HepG2 (cell line): ENCODE data around the gene BTBD7. TPM values are rescaled to one million over a fixed set of nuclear protein-coding genes. Genes with fewer than 3 reads are reported as not detected.
A peak's percentile ranks its signal among the peaks of the same experiment; 100 is the strongest.

Source experiments
- BRF2 ChIP-seq: sonication (generic); formaldehyde crosslinking; IDR thresholded peaks from 2 replicates; pipeline ENCODE4 v1.8.1; 2022; ENCODE audit warnings: mild to moderate bottlenecking, missing genetic modification reagents
- CREM ChIP-seq, 2 experiments: sonication (generic) in 1 of 2; formaldehyde crosslinking in 1 of 2; IDR thresholded peaks; 2 replicates each; pipeline versions ENCODE4 v1.4.0 to v1.6.1; 2016 to 2020; ENCODE audit warnings: antibody characterized with exemption in 1 of 2, mild to moderate bottlenecking in 1 of 2, missing genetic modification reagents in 1 of 2
- DBP ChIP-seq: sonication (generic); formaldehyde crosslinking; IDR thresholded peaks from 2 replicates; pipeline ENCODE4 v1.4.0; 2020; ENCODE audit warnings: missing genetic modification reagents; ENCODE audit errors: not compliant biosample characterization
- IKZF5 ChIP-seq: IDR thresholded peaks from 2 replicates; pipeline ENCODE4 v1.6.1; 2018; ENCODE audit warnings: missing genetic modification reagents, mild to moderate bottlenecking, missing compliant biosample characterization
- KMT2B ChIP-seq: IDR thresholded peaks from 2 replicates; pipeline ENCODE4 v1.6.1; 2016; ENCODE audit warnings: missing genetic modification reagents, missing compliant biosample characterization
- LCORL ChIP-seq, 2 experiments: fragments of 450-650 bp in 1 of 2; sonication (generic) in 1 of 2; formaldehyde crosslinking in 1 of 2; IDR thresholded peaks; 2 replicates each; pipeline versions ENCODE4 v1.5.0 to v1.6.1; 2017 to 2020; ENCODE audit warnings: antibody characterized with exemption in 1 of 2, missing genetic modification reagents in 1 of 2
- NFAT5 ChIP-seq: sonication (generic); formaldehyde crosslinking; IDR thresholded peaks from 2 replicates; pipeline ENCODE4 v1.4.0; 2020; ENCODE audit warnings: missing genetic modification reagents
- POLR2AphosphoS5 ChIP-seq: IDR thresholded peaks from 2 replicates; pipeline ENCODE4 v1.6.1; 2012; ENCODE audit warnings: low read depth, low read length
- SKI ChIP-seq: fragments of 450-650 bp; IDR thresholded peaks from one replicate; pipeline ENCODE4 v1.6.1; 2018; ENCODE audit warnings: mild to moderate bottlenecking; ENCODE audit not compliant: partially characterized antibody
- TAF1 ChIP-seq: sonication (generic); formaldehyde crosslinking; IDR thresholded peaks from 2 replicates; pipeline ENCODE4 v1.4.0; 2020; ENCODE audit warnings: missing genetic modification reagents
- ZBTB2 ChIP-seq: sonication (generic); formaldehyde crosslinking; IDR thresholded peaks from 2 replicates; pipeline ENCODE4 v1.8.0; 2022; ENCODE audit warnings: low read depth, missing genetic modification reagents
- ZFX ChIP-seq: sonication (generic); formaldehyde crosslinking; IDR thresholded peaks from 2 replicates; pipeline ENCODE4 v1.4.0; 2020; ENCODE audit warnings: mild to moderate bottlenecking, low read depth, missing genetic modification reagents, moderate library complexity
- ZNF160 ChIP-seq: sonication (generic); formaldehyde crosslinking; IDR thresholded peaks from 2 replicates; pipeline ENCODE4 v1.8.0; 2022; ENCODE audit warnings: mild to moderate bottlenecking, inconsistent platforms, missing genetic modification reagents
- ZNF350 ChIP-seq: sonication (generic); formaldehyde crosslinking; IDR thresholded peaks from 2 replicates; pipeline ENCODE4 v1.4.0; 2020; ENCODE audit warnings: mild to moderate bottlenecking, low read depth, missing genetic modification reagents, borderline replicate concordance
- ZNF556 ChIP-seq: sonication (generic); formaldehyde crosslinking; IDR thresholded peaks from 2 replicates; pipeline ENCODE4 v1.4.0; 2020; ENCODE audit warnings: mild to moderate bottlenecking, missing genetic modification reagents, borderline replicate concordance
- ZNF563 ChIP-seq: sonication (generic); formaldehyde crosslinking; IDR thresholded peaks from 2 replicates; pipeline ENCODE4 v1.8.0; 2022; ENCODE audit warnings: mild to moderate bottlenecking, moderate library complexity, missing genetic modification reagents
- ZNF777 ChIP-seq: sonication (generic); formaldehyde crosslinking; IDR thresholded peaks from 2 replicates; pipeline ENCODE4 v1.4.0; 2020; ENCODE audit warnings: missing genetic modification reagents
- ZSCAN12 ChIP-seq: sonication (generic); formaldehyde crosslinking; IDR thresholded peaks from 2 replicates; pipeline ENCODE4 v1.9.0; 2021; ENCODE audit warnings: mild to moderate bottlenecking, missing genetic modification reagents
- polyA plus RNA-seq, 8 experiments: library from polyadenylated mRNA; depleted of rRNA in 3 of 8; stranded (reverse) in 7 of 8; unstranded in 1 of 8; fragments of >200 nt; fragmentation: Illumina TruSeq in 4 of 8; extraction: Trizol in 4 of 8; gene quantifications; 2 replicates each; pipeline versions ENCODE4 v1.2.1 to v1.2.3, GENCODE V29; 2011 to 2016; ENCODE audit warnings: low read depth in 4 of 8, missing spikeins in 1 of 8, mixed read lengths in 1 of 8; ENCODE audit not compliant: insufficient read depth in 1 of 8
- total RNA-seq, 5 experiments: library from RNA; depleted of rRNA; stranded (reverse); fragments of >200 nt; fragmentation: Illumina TruSeq; extraction: Trizol; gene quantifications; 2 replicates each; pipeline ENCODE4 v1.2.3, GENCODE V29; 2016; ENCODE audit warnings: low read depth in 1 of 5

The BTBD7 gene
- total and polyA plus RNA-seq, 2 of the 13 experiments (the other 11 are each of a cell fraction or from before 2014, with no cell fraction given), result 11.6 to 15.2 TPM

- 0 out of 2 replicates have a peak, but pooled peaks have one; percentile 63 for TF ChIP-seq NFAT5 (CRISPR knock-in tag)
- TF ChIP-seq ZFX, result peak; percentile 30; the same call in 1 of the 2 replicates
- peak; percentile 36 for TF ChIP-seq BRF2 (CRISPR knock-in tag)
- TF ChIP-seq ZNF556 (CRISPR knock-in tag), result peak; percentile 29; the same call in 1 of the 2 replicates
- TF ChIP-seq DBP (CRISPR knock-in tag), result peak; percentile 59
- peak; percentile 89 for TF ChIP-seq ZSCAN12 (CRISPR knock-in tag)
- TF ChIP-seq ZNF563, result peak; percentile 77
- peak; percentile 60; the same call in 1 of the 2 replicates for TF ChIP-seq CREM (IDR thresholded peaks at IDR 0.05)
- TF ChIP-seq CREM (CRISPR knock-in tag; IDR thresholded peaks at IDR 0.05), result no peak
- TF ChIP-seq ZNF350 (CRISPR knock-in tag), result peak; percentile 48; the same call in 1 of the 2 replicates
- peak; percentile 72 for TF ChIP-seq ZBTB2 (CRISPR knock-in tag)
- peak; percentile 25; the same call in 1 of the 2 replicates for TF ChIP-seq IKZF5 (CRISPR knock-in tag)
- TF ChIP-seq KMT2B, result peak; percentile 78
- TF ChIP-seq ZNF777 (CRISPR knock-in tag), result peak; percentile 83
- TF ChIP-seq LCORL (IDR thresholded peaks at IDR 0.05), result no peak
- peak; percentile 38; the same call in 1 of the 2 replicates for TF ChIP-seq LCORL (CRISPR knock-in tag; IDR thresholded peaks at IDR 0.05)
- TF ChIP-seq SKI, result peak; percentile 19
- TF ChIP-seq POLR2AphosphoS5, result peak; percentile 59
- peak; percentile 64; the same call in 1 of the 2 replicates for TF ChIP-seq ZNF160 (CRISPR knock-in tag)
- peak; percentile 51; the same call in 1 of the 2 replicates for TF ChIP-seq TAF1 (CRISPR knock-in tag)
Measured at GRCh38 chr14:93332853-93333630, at the start of gene BTBD7 (continued).
